GM21423 (cell line): ENCODE data around the gene WFDC10A.
"Not testable (repeated sequence)": the region's sequence is repeated elsewhere in the genome, so short reads cannot be mapped to it uniquely, and the experiment has no call there.

ENCODE experiments used
- ATAC-seq: cut with Tn5 transposase; IDR thresholded peaks from one replicate; pipeline ENCODE4 v1.9.1; 2021; ENCODE audit warnings: mild to moderate bottlenecking, moderate library complexity; ENCODE audit not compliant: unreplicated experiment

WFDC10A gene

DNA sequence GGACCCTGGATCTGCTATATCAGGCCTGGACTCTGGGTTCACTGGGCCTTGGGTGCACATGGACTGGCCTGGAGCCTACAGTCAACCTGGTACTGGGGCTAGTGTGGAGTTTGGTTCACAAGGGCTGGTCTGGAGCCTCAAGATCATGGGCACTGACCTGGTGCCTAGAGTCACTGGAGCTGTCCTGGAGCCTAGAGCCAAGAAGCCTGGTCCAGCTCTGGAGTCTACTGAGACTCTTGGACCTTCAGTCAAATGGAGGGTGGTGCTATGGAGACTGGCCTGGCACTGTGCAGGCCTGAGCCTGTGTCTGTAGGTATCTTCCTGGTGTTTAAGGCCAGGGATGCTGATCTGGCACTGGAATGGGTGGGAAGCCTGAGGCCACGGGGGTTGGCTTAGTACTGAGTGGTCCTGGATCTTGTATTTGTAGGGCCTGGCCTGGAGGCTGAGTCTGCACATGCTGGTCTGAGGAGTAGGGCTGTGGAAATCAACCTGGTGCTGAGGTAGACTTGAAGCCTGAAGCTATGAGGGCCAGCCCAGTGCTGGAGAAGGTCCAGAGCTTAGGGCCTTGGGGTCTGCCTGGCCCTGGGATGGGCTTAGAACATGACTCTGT lies 18.0 kb downstream of the WFDC10A start:
- no peak for ATAC-seq

DNA sequence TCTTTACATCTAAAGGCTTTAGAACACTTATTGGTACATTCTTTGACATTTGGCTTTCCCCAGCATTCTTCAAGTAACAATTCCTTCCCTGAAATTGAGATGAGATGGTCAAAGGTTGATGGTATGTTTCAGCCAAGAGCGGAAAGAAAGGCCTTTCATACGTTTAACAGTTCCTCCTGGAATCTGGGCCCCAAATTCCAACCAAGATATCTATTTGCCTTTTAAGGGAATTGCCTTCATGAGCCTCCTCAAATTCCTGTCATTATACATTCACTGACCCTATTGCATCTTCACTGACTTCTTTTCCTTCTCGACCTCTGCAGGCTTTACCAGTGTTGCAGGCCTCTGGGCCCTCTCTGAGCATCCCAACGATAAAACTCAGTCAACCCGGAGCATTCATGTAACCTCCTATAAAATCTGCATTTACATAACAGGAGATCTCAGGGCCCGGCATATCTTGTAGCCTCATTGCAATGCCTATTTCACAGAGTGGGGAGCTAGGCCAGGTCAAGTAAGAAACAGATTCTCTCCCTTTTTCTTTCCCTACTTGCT lies 19.8 kb downstream of the WFDC10A start:
- ATAC-seq: no peak

DNA sequence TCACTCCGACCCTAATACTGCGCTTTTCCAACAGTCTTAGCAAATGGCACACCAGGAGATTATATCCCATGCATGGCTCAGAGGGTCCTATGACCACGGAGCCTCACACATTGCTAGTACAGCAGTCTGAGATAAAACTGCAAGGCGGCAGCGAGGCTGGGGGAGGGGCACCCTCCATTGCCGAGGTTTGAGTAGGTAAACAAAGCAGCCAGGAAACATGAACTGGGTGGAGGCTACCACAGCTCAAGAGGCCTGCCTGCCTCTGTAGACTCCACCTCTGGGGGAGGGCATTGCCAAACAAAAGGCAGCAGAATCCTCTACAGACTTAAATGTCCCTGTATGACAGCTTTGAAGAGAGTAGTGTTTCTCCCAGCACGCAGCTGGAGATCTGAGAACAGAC lies 22.2 kb downstream of the WFDC10A start:
- not testable (repeated sequence) for ATAC-seq

DNA sequence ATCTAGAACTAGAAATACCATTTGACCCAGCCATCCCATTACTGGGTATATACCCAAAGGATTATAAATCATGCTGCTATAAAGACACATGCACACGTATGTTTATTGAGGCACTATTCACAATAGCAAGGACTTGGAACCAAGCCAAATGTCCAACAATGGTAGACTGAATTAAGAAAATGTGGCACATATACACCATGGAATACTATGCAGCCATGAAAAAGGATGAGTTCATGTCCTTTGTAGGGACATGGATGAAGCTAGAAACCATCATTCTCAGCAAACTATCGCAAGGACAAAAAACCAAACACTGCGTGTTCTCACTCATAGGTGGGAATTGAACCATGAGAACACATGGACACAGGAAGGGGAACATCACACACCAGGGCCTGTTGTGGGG lies 27.5 kb downstream of the WFDC10A start:
- not testable (repeated sequence) for ATAC-seq

DNA sequence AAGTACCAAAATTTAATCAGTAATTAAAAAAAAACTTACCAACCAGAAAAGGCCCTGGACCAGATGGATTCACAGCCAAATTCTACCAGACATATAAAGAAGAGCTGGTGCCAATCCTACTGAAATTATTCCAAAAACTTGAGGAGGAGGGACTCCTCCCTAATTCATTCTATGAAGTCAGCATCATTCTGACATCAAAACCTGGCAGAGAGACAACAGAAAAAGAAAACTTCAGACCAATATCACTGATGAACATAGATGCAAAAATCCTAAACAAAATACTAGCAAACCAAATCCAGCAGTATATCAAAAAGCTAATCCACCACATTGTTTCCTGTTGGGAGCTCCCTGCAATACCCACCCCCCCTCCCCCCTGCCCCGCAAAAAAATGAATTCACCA lies 40.6 kb downstream of the WFDC10A start, which contains the start of gene WFDC11:
Gene WFDC11, minus strand, starts transcription at position 101 of the 400 bp plus-strand sequence. CDS start 19,639 bp downstream, outside the sequence.
- no peak for ATAC-seq

DNA sequence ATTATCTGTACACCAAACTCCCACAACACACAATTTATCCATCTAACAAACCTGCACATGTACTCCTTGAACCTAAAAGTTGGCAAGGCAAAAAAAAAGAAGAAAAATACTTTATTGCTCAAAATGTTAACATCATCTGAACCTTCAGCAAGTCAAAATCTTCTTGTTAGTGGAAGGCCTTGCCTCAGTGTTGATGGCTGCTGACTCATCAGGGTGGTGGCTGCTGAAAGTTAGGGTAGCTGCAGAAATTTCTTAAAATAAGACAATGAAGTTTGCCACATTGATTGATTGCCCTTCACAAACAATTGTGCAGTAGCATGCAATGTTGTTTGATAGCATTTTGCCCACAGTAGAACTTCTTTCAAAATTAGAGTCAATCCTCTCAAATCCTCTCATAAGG lies 43.2 kb downstream of the WFDC10A start:
- no peak for ATAC-seq

DNA sequence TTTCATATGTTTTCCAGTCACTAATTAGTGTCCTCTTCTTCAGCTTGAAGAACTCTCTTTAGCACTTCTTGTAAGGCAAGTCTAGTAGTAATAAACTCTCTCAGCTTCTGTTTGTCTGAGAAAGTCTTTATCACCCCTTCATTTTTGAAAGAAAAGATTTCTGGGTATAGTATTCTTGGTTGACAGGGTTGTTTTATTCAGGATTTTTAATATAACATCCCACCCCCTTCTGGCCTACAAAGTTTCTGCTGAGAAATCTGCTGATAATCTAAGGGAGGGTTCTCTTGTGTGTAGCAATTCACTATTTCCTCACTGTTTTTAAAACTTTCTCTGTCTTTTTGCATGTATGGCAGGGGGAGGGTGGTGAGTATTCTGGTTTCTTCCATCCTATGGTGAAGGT lies 50.1 kb downstream of the WFDC10A start:
- no peak for ATAC-seq
